OCI-M1 (cell line): ENCODE results near the gene FN1.
"Not testable (repeated sequence)": the region's sequence is repeated elsewhere in the genome, so short reads cannot be mapped to it uniquely, and the experiment has no call there.

Experiments used
- DNase-seq: peaks from one replicate; lab custom pipeline; 2025; lab: John Stamatoyannopoulos, UW

Gene FN1

GRCh38 chr2:215364157-215365155 lies 71.4 kb downstream of the FN1 start:
- DNase-seq, result no peak

GRCh38 chr2:215363461-215364156 lies 72.3 kb downstream of the FN1 start:
- no peak for DNase-seq

GRCh38 chr2:215363039-215363438 lies 72.8 kb downstream of the FN1 start:
- DNase-seq, result no peak

DNA sequence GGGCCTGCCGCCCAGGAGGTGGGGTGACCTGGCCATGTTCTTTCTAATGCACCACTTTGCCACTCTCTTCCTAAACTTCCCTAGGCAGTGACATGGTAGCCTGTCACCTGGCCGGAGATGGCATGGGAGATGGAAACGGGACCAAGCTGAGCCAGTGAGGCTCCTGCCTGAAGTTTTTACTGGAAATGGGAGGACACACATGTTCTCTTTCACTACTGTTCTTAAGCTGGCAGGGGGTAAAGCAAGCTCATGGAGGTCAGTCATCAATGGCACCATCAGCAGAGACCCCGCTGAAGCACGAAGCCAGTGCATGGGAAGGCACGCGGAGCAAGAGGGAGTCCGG lies 73.3 kb downstream of the FN1 start:
- DNase-seq, result no peak

DNA sequence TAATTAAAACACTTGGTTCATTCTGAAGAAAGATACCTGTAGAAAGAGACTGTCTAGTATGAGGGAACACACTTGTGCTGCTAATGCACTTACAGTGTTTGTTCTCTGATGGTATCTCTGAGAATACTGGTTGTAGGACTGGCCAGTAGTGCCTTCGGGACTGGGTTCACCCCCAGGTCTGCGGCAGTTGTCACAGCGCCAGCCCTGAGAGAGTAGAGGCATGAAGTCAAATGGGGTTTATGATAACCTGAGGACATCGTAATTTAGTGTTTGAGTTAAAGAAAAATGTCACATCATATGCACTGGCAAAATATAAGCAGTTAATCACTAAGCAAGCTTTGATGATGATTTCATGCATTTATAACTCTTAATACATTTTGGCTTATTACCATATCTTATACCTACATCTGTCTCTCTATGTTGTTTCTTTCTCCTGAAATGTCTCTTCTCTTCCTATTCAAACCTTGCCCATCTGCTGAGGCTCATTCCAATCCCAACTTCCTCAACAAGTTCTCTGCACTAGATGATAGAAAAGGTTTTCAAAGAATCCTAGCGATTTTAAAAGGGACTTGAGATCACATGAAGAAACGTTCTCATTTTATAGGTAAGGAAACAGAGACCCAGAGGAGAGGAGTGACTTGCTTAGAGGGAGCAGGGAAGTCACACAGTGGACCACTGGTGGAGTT lies 73.8 kb downstream of the FN1 start:
- DNase-seq, result no peak

- DNase-seq, result no peak
These were observed 74.5 kb downstream of the FN1 start for GRCh38 chr2:215361211-215361875.

- no peak for DNase-seq
These were observed 75.3 kb downstream of the FN1 start for GRCh38 chr2:215360596-215360995.

GRCh38 chr2:215360059-215360458 lies 75.8 kb downstream of the FN1 start:
- not testable (repeated sequence) for DNase-seq

- no peak for DNase-seq
These were observed 76.3 kb downstream of the FN1 start for GRCh38 chr2:215359576-215359922.

- DNase-seq, result no peak
These were observed 76.8 kb downstream of the FN1 start for GRCh38 chr2:215358891-215359575.

- DNase-seq, result no peak
These were observed 77.5 kb downstream of the FN1 start for GRCh38 chr2:215358312-215358845.

- no peak for DNase-seq
These were observed 78.2 kb downstream of the FN1 start for GRCh38 chr2:215357660-215358059.

- DNase-seq, result no peak
These were observed 78.9 kb downstream of the FN1 start for GRCh38 chr2:215356948-215357461.

DNA sequence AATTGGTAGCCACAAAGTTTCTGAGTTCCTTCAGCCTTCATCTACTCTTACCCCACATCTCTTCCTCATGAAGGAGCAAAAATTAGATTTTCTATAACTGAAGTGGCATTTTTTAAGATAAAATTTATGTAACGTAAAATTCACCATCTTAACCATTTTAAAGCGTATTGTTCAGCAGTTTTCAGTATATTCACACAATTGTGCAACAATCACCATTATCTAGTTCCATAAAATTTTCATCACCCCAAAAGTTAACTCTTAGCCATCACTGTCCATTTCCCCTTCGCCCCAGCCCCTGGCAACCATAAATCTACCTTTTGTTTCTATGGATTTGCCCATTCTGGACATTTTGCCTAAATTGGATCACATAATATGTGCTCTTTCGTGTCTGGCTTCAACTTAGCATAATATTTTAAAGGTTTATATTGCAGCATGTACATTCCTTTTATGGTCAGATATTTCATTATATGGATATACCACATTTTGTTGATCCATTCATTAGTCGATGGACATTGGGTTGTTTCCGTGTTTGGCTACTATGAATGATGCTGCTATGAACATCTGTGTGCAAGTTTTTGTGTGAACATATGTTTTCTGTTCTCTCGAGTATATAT lies 79.4 kb downstream of the FN1 start:
- DNase-seq, result no peak

DNA sequence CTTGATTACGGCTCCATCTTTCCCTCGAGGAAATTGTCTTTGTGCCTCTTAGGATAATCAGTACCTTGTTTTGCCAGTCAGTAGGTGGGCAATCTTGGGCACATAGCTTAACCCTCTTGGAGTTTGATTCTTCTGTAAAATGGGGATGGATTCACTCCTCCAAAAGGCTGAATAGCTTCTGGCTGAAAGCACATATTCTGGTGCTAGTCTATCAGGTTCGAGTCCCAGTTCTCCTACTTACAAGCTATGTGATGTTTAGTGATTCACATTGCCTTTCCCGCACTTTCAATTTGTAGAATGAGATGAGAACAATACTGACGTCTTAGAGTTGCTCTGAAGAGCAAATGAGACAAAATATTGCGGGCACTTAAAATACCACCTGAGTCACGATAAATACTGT lies 80.1 kb downstream of the FN1 start:
- DNase-seq, result no peak

DNA sequence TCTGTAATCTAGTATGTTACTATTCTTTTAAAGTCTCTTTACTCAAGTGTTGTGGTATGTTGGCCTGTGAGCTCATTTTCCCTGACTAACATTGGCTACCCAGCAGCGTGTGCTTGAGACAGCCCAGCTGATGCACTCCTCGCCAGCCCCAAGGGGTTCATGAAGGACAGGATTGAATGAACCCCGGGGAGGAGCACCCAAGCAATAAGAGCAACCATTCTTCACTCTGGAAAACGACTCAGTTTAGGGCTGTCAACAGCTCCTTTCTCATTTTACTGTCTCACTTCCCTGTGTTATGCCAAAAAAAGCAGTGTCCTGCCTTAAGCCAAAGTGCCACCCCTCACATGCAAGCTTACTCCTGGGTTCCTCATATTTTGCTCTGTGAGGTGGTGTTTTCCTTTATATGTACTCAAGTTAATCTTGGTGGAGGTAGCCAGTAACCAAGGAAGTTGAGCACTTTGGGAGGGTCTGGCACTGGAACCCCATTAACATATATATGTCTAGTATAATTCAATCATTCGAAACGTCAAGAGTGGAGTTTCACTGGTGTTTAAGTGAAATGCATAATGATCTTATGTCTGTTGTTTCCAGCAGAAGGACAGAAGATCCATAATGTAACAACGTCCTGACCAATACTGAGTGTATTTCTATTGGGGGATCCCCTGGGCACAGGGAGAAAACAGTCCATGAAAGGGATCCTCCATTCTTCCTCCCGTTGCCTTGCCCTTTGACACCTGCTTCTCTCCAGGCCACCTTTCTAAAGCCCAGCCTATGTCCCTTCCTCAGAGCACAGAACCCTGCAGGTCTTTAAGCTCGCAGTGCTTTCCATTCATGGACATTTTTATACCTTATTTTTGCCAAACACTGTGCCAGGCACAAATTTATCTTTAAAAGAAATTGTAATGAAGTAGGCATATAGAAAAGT lies 80.8 kb downstream of the FN1 start:
- no peak for DNase-seq

- DNase-seq, result no peak
These were observed 83.3 kb downstream of the FN1 start for GRCh38 chr2:215352602-215353001.

GRCh38 chr2:215347878-215348277 lies 88.0 kb downstream of the FN1 start:
- DNase-seq, result no peak

DNA sequence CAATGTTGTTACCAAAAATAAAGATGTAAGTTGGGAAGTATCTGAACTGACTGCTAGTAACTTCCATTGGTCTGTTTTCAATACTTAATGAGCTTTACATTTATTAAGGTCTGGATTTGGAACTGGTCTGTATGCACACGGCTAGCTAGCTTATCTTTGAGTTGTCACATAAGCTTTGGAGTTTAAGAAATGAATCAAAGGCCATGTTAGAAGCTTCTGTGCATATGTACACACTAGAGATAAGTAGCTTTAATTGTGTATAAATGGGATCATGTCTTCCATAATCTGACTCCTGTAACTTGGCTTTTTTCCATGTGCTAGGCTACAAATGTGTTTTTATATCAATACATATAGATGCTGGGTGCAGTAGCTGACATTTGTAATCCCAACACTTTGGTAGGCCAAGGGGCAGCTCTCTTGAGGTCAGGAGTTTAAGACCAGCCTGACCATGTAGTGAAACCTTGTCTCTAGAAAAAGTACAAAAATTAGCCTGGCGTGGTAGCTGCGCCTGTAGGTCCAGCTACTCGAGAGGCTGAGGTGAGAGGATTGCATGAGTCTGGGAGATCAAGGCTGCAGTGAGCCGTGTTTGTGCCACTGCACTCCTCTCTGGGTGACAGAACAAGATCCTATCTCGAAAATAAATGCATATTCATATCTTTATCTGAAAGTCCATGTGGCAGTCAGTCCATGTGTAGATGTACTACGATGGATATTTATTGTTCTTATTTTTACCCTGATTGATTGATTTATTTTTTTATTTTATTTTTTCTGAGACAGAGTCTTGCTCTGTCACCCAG lies 96.8 kb downstream of the FN1 start:
- no peak for DNase-seq
